K562 (cell line): ENCODE results near the gene COX6B2. TPM values are rescaled to one million over a fixed set of nuclear protein-coding genes. Genes with fewer than 3 reads are reported as not detected.

Experiments
- DDX20 ChIP-seq: fragments of 450-650 bp; IDR thresholded peaks from 2 replicates; pipeline ENCODE4 v1.6.1; 2016; ENCODE audit warnings: missing genetic modification characterization, low read depth, mild to moderate bottlenecking, missing compliant biosample characterization, moderate library complexity
- ETV6 ChIP-seq, 3 experiments: fragments of 150-350 bp in 1 of 3; sonication (generic) in 1 of 3; formaldehyde crosslinking in 1 of 3; IDR thresholded peaks; 2 replicates each; pipeline versions ENCODE4 v1.6.1 to v1.8.0; 2014 to 2022; ENCODE audit warnings: borderline replicate concordance in 2 of 3, low read depth in 2 of 3, antibody characterized with exemption in 1 of 3, low read length in 1 of 3, mild to moderate bottlenecking in 1 of 3, missing genetic modification reagents in 1 of 3
- HNRNPL ChIP-seq: fragments of 200-400 bp; formaldehyde crosslinking; IDR thresholded peaks from 2 replicates; pipeline ENCODE4 v1.6.1; 2017; ENCODE audit warnings: low read depth, mild to moderate bottlenecking, low read length
- PHF8 ChIP-seq: fragments of 200-600 bp; sonication (generic); IDR thresholded peaks from 2 replicates; pipeline ENCODE4 v1.6.1; 2012; ENCODE audit warnings: mixed run types, mild to moderate bottlenecking, inconsistent platforms, low read length, moderate library complexity, borderline replicate concordance
- RERE ChIP-seq: sonication (generic); formaldehyde crosslinking; IDR thresholded peaks from 2 replicates; pipeline ENCODE4 v1.8.0; 2023; ENCODE audit warnings: missing genetic modification reagents, mild to moderate bottlenecking, borderline replicate concordance
- TEAD2 ChIP-seq: fragments of 450-650 bp; IDR thresholded peaks from 2 replicates; pipeline ENCODE4 v1.6.1; 2016; ENCODE audit warnings: missing genetic modification characterization, control low read depth, missing compliant biosample characterization
- ZBTB5 ChIP-seq: fragments of 450-650 bp; IDR thresholded peaks from 2 replicates; pipeline ENCODE4 v1.6.1; 2017; ENCODE audit warnings: antibody characterized with exemption
- ZNF143 ChIP-seq: sonication (generic); formaldehyde crosslinking; IDR thresholded peaks from 2 replicates; pipeline ENCODE4 v1.9.0; 2022; ENCODE audit warnings: mild to moderate bottlenecking, missing genetic modification reagents
- polyA plus RNA-seq, 8 experiments: library from polyadenylated mRNA; depleted of rRNA in 4 of 8; stranded (reverse) in 5 of 8; unstranded in 3 of 8; fragments of >200 nt; fragmentation: Nextera tagmentation in 2 of 8; fragmentation: Illumina TruSeq in 1 of 8; extraction: Ambion mirVana in 2 of 8; extraction: Trizol in 1 of 8; gene quantifications; 2 replicates each; pipeline versions ENCODE4 v1.2.1 to v1.2.3, GENCODE V29; 2011 to 2014; ENCODE audit warnings: inconsistent platforms in 1 of 8, missing spikeins in 1 of 8
- total RNA-seq, 7 experiments: library from RNA; depleted of rRNA in 6 of 7; stranded (reverse); fragments of >200 nt in 6 of 7; fragmentation: Illumina TruSeq in 2 of 7; extraction: Trizol in 2 of 7; gene quantifications; 2 replicates each; pipeline versions ENCODE4 v1.2.1 to v1.2.3, GENCODE V29; 2011 to 2021; ENCODE audit warnings: low replicate concordance in 1 of 7
- TF ChIP-seq, protein P1 (sequence below): fragments of 250-450 bp; sonication (Bioruptor Pico); IDR thresholded peaks from 2 replicates; pipeline ENCODE4 v1.8.0; 2021; ENCODE audit warnings: moderate library complexity, mild to moderate bottlenecking, inconsistent platforms
- TF ChIP-seq, protein P2 (sequence below): sonication (generic); formaldehyde crosslinking; IDR thresholded peaks from 2 replicates; pipeline ENCODE4 v1.8.0; 2022; ENCODE audit warnings: mild to moderate bottlenecking, low read depth, missing genetic modification reagents
- TF ChIP-seq, protein P3 (sequence below), 2 experiments: fragments of 450-650 bp in 1 of 2; IDR thresholded peaks; 2 replicates each; pipeline ENCODE4 v1.6.1; 2011 to 2017; ENCODE audit warnings: low read depth in 2 of 2, antibody characterized with exemption in 1 of 2, borderline replicate concordance in 1 of 2, low read length in 1 of 2, mild to moderate bottlenecking in 1 of 2, mixed read lengths in 1 of 2; ENCODE audit not compliant: control insufficient read depth in 1 of 2

Gene COX6B2
- total and polyA plus RNA-seq, 9 of the 15 experiments (the other 6 are each of a cell fraction or from before 2014, with no cell fraction given), result 0.40 to 2.5 (median 0.83) TPM

DNA sequence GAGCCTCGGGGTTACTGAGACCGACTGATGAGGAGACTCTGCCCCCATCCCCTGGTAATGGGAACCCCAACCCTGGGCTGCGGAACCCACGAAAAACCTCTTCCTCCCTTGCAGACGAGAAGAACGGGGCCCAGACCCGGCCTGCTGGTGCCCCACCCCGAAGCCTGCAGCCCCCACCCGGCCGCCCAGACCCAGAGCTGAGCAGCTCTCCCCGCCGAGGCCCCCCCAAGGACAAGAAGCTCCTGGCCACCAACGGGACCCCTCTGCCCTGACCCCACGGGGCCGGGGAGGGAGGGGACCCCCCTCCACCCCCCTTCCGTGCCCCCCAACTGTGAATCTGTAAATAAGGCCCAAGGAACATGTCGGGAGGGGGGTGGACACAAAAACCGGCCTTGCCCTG is 42.7 kb downstream of the COX6B2 start (continued):
- TF ChIP-seq, protein P1, sequence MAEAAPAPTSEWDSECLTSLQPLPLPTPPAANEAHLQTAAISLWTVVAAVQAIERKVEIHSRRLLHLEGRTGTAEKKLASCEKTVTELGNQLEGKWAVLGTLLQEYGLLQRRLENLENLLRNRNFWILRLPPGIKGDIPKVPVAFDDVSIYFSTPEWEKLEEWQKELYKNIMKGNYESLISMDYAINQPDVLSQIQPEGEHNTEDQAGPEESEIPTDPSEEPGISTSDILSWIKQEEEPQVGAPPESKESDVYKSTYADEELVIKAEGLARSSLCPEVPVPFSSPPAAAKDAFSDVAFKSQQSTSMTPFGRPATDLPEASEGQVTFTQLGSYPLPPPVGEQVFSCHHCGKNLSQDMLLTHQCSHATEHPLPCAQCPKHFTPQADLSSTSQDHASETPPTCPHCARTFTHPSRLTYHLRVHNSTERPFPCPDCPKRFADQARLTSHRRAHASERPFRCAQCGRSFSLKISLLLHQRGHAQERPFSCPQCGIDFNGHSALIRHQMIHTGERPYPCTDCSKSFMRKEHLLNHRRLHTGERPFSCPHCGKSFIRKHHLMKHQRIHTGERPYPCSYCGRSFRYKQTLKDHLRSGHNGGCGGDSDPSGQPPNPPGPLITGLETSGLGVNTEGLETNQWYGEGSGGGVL (CRISPR knock-in tag), result no peak
- TF ChIP-seq TEAD2 (tag), result no peak
- TF ChIP-seq RERE (CRISPR knock-in tag), result no peak
- TF ChIP-seq, protein P2, sequence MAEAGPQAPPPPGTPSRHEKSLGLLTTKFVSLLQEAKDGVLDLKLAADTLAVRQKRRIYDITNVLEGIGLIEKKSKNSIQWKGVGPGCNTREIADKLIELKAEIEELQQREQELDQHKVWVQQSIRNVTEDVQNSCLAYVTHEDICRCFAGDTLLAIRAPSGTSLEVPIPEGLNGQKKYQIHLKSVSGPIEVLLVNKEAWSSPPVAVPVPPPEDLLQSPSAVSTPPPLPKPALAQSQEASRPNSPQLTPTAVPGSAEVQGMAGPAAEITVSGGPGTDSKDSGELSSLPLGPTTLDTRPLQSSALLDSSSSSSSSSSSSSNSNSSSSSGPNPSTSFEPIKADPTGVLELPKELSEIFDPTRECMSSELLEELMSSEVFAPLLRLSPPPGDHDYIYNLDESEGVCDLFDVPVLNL (CRISPR knock-in tag), result no peak
- no peak for TF ChIP-seq PHF8
- TF ChIP-seq DDX20 (tag), result no peak
- no peak for TF ChIP-seq ETV6 (IDR thresholded peaks at IDR 0.05; ENCODE audit: borderline replicate concordance in 1 of 2, low read depth in 2 of 2, low read length in 1 of 2)
- TF ChIP-seq ETV6 (CRISPR knock-in tag; IDR thresholded peaks at IDR 0.05; ENCODE audit: borderline replicate concordance), result no peak
- TF ChIP-seq, protein P3, sequence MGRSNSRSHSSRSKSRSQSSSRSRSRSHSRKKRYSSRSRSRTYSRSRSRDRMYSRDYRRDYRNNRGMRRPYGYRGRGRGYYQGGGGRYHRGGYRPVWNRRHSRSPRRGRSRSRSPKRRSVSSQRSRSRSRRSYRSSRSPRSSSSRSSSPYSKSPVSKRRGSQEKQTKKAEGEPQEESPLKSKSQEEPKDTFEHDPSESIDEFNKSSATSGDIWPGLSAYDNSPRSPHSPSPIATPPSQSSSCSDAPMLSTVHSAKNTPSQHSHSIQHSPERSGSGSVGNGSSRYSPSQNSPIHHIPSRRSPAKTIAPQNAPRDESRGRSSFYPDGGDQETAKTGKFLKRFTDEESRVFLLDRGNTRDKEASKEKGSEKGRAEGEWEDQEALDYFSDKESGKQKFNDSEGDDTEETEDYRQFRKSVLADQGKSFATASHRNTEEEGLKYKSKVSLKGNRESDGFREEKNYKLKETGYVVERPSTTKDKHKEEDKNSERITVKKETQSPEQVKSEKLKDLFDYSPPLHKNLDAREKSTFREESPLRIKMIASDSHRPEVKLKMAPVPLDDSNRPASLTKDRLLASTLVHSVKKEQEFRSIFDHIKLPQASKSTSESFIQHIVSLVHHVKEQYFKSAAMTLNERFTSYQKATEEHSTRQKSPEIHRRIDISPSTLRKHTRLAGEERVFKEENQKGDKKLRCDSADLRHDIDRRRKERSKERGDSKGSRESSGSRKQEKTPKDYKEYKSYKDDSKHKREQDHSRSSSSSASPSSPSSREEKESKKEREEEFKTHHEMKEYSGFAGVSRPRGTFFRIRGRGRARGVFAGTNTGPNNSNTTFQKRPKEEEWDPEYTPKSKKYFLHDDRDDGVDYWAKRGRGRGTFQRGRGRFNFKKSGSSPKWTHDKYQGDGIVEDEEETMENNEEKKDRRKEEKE (IDR thresholded peaks at IDR 0.05; ENCODE audit: borderline replicate concordance in 1 of 2, control insufficient read depth in 1 of 2, low read depth in 2 of 2, low read length in 1 of 2), result no peak
- TF ChIP-seq ZNF143, result no peak
- no peak for TF ChIP-seq HNRNPL
- no peak for TF ChIP-seq ZBTB5
